Measurements from ENCODE around the gene CCL23. TPM values are rescaled to one million over a fixed set of nuclear protein-coding genes. Genes with fewer than 3 reads are reported as not detected.

CCL23 gene
- total and polyA plus RNA-seq, 9 of the 15 experiments (the other 6 are each of a cell fraction or from before 2014, with no cell fraction given): not detected

DNA sequence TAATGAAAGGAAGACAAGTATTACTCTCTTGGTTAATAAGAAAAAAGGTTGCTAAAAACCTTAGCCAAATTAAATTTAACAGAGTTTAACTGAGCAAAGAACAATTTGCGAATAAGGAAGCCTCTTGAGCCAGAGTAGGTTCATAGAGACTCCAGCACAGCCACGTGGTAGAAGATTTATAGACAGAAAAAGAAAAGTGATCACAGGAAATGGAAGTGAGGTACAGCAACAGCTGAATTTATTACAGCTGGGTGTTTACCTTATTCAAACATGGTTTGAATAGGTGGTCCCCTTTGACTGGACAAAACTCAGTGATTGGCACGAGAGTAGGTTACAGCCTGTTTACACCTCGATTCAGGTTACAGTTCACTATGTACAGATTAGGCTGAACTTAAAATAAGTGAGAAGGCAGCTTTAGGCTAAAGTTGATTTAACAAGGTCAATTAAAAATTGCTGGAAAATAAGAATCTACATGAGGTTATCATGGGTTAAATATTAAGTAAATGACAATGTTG lies 13.1 kb downstream of the CCL23 start (continued):
- no peak for TF ChIP-seq SRSF3 (IDR thresholded peaks at IDR 0.05; ENCODE audit: insufficient read depth, low read length)
- no peak for TF ChIP-seq DIDO1 (tag; IDR thresholded peaks at IDR 0.05; ENCODE audit: low read depth)
- TF ChIP-seq CBFA2T3 (IDR thresholded peaks at IDR 0.05): no peak
- no peak for TF ChIP-seq ZNF23 (CRISPR knock-in tag; IDR thresholded peaks at IDR 0.05)

GRCh38 chr17:36002631-36003030 lies 15.1 kb downstream of the CCL23 start:
- POLR2A ChIA-PET: no interaction called here
- no peaks in the 10 kb centered on the region for H3K4me1 ChIP-seq (replicated peaks in 1 of 2; ENCODE audit: control insufficient read depth in 2 of 2, insufficient read depth in 2 of 2, low read length in 2 of 2)
- CTCF ChIA-PET (ENCODE audit: low intra/inter-chr PET ratio): no interaction called here
- WGBS (ENCODE audit: insufficient coverage, low coverage, missing lambda C conversion rate): 6% methylated on average over 7 of the region's 7 CpGs
- no peak overlapping the region for H3K4me3 ChIP-seq
- BruUV-seq (replicated peaks): no TSS peak
- in situ Hi-C loops (cut with MboI) (no loop called here), intact Hi-C loops (cut with micrococcal nuclease) (no loop called here)
- H3K79me2 ChIP-seq (ENCODE audit: control insufficient read depth, insufficient read depth, low read length): no peaks in the 10 kb centered on the region
- no peak overlapping the region for H3K9ac ChIP-seq (ENCODE audit: insufficient read depth in 1 of 2, low read depth in 2 of 2, low read length in 2 of 2)
- peaks cover 7 to 13% of the 10 kb centered on the region in 2 experiments; a peak in 3 of 5 replicates for H3K27me3 ChIP-seq (ENCODE audit: control insufficient read depth in 2 of 2, insufficient read depth in 2 of 2, low read length in 2 of 2)
- no peak overlapping the region for H3K4me2 ChIP-seq (ENCODE audit: insufficient read depth, low read length)
- H2AFZ ChIP-seq (ENCODE audit: low read depth, low read length): no peak overlapping the region
- DNase-seq (ENCODE audit: extremely low read depth in 1 of 4, low spot score in 3 of 4): no peak
- ATAC-seq: no peak
- no peak overlapping the region for H3K27ac ChIP-seq (ENCODE audit: extremely low read depth, low read depth, low read length)
- FAIRE-seq: no peak
- H4K20me1 ChIP-seq (replicated peaks; ENCODE audit: control insufficient read depth, insufficient read depth, low read length): no peaks in the 10 kb centered on the region
- H3K9me1 ChIP-seq (ENCODE audit: control insufficient read depth, insufficient read depth, low read length): no peaks in the 10 kb centered on the region
- no peaks in the 10 kb centered on the region for H3K9me3 ChIP-seq (replicated peaks; ENCODE audit: control insufficient read depth, insufficient read depth, low read depth, low read length)
- H3K36me3 ChIP-seq (ENCODE audit: control insufficient read depth, insufficient read depth, low read length): no peaks in the 10 kb centered on the region
- TF ChIP-seq HDAC2 (IDR thresholded peaks at IDR 0.05) (no peak), PML (IDR thresholded peaks at IDR 0.05; ENCODE audit: low read length) (no peak), ATF2 (CRISPR knock-in tag; IDR thresholded peaks at IDR 0.05) (no peak), ZKSCAN8 (CRISPR knock-in tag; IDR thresholded peaks at IDR 0.05) (no peak), GATA2 (CRISPR knock-in tag; IDR thresholded peaks at IDR 0.05) (no peak), GTF2A2 (tag; IDR thresholded peaks at IDR 0.05) (no peak), CHCHD3 (CRISPR knock-in tag; IDR thresholded peaks at IDR 0.05) (no peak), ZNF133 (CRISPR knock-in tag; IDR thresholded peaks at IDR 0.05) (no peak), ZNF212 (CRISPR knock-in tag; IDR thresholded peaks at IDR 0.05) (no peak), ELF1 (tag; IDR thresholded peaks at IDR 0.05) (no peak)
- TF ChIP-seq, protein P1, sequence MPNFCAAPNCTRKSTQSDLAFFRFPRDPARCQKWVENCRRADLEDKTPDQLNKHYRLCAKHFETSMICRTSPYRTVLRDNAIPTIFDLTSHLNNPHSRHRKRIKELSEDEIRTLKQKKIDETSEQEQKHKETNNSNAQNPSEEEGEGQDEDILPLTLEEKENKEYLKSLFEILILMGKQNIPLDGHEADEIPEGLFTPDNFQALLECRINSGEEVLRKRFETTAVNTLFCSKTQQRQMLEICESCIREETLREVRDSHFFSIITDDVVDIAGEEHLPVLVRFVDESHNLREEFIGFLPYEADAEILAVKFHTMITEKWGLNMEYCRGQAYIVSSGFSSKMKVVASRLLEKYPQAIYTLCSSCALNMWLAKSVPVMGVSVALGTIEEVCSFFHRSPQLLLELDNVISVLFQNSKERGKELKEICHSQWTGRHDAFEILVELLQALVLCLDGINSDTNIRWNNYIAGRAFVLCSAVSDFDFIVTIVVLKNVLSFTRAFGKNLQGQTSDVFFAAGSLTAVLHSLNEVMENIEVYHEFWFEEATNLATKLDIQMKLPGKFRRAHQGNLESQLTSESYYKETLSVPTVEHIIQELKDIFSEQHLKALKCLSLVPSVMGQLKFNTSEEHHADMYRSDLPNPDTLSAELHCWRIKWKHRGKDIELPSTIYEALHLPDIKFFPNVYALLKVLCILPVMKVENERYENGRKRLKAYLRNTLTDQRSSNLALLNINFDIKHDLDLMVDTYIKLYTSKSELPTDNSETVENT (CRISPR knock-in tag; IDR thresholded peaks at IDR 0.05): no peak
- TF ChIP-seq, protein P2, sequence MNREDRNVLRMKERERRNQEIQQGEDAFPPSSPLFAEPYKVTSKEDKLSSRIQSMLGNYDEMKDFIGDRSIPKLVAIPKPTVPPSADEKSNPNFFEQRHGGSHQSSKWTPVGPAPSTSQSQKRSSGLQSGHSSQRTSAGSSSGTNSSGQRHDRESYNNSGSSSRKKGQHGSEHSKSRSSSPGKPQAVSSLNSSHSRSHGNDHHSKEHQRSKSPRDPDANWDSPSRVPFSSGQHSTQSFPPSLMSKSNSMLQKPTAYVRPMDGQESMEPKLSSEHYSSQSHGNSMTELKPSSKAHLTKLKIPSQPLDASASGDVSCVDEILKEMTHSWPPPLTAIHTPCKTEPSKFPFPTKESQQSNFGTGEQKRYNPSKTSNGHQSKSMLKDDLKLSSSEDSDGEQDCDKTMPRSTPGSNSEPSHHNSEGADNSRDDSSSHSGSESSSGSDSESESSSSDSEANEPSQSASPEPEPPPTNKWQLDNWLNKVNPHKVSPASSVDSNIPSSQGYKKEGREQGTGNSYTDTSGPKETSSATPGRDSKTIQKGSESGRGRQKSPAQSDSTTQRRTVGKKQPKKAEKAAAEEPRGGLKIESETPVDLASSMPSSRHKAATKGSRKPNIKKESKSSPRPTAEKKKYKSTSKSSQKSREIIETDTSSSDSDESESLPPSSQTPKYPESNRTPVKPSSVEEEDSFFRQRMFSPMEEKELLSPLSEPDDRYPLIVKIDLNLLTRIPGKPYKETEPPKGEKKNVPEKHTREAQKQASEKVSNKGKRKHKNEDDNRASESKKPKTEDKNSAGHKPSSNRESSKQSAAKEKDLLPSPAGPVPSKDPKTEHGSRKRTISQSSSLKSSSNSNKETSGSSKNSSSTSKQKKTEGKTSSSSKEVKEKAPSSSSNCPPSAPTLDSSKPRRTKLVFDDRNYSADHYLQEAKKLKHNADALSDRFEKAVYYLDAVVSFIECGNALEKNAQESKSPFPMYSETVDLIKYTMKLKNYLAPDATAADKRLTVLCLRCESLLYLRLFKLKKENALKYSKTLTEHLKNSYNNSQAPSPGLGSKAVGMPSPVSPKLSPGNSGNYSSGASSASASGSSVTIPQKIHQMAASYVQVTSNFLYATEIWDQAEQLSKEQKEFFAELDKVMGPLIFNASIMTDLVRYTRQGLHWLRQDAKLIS (CRISPR knock-in tag; IDR thresholded peaks at IDR 0.05): no peak
